Liver (tissue), 3 donors: ENCODE results near the gene SRRM3.

Experiments
- JUND ChIP-seq, 2 donors: IDR thresholded peaks; 2 replicates each; pipeline ENCODE4 v1.6.1; 2016; ENCODE audit warnings: antibody characterized with exemption in 2 of 2
- RAD21 ChIP-seq, 2 donors: IDR thresholded peaks; 2 replicates each; pipeline ENCODE4 v1.6.1; 2016; ENCODE audit warnings: antibody characterized with exemption in 2 of 2, mild to moderate bottlenecking in 2 of 2
- RXRA ChIP-seq, 2 donors: IDR thresholded peaks; 2 replicates each; pipeline ENCODE4 v1.6.1; 2017 to 2018; ENCODE audit warnings: antibody characterized with exemption in 2 of 2, mild to moderate bottlenecking in 1 of 2
- TAF1 ChIP-seq: conservative IDR thresholded peaks from 2 replicates; pipeline ENCODE4 v1.6.1; 2016; ENCODE audit warnings: antibody characterized with exemption, mild to moderate bottlenecking
- YY1 ChIP-seq: IDR thresholded peaks from 2 replicates; pipeline ENCODE4 v1.6.1; 2016; ENCODE audit warnings: antibody characterized with exemption, mild to moderate bottlenecking
- TF ChIP-seq, protein P1 (sequence below): fragments of 150-350 bp; IDR thresholded peaks from 2 replicates; pipeline ENCODE4 v1.5.1; 2017; ENCODE audit warnings: improper control_type of control experiment, low read depth, low read length; ENCODE audit not compliant: missing input control
- donor health status: healthy.
- donor health status: healthy.

DNA sequence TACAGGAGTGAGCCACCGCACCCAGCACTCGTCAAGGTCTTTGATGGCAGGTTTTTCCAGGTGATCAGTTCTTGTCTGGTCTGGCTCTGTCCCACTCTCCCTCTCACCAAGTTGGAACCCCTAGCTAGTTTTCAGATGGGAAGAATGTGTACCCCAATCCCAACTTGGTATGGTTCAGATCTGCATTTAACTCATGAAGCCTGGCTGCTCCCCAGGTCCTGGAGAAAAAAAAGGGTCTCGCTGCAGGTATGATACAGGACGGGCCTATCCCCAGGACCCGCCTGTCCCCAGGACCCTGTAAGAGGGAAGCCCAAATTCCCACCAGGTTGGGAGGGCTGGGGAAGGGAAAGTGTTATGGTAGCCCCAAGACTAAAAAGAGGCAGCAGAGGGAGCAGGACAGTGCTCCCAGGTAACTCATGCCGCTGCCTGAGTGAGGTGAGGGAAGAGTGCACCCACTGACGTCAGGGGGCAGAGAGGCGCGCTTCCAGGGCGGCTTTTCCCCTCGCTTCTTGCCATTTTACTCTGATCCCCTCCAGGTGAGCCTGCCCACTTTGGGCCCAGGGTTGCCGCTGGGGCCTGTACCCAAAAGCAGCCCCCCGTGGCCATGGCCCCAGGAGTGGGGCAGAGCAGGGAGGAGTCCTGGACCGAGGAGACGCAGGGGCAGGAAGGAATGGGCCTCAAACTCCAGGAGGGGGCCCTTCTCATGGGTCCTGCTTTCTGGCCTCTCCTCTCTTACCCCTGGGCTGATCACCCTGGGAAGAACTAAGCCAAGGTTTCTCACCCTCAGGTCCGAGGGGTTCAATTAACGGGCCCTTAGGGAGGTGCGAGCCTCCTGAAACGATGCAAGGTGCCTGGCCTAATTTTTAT, 36.4 kb upstream of the SRRM3 start:
- TF ChIP-seq, protein P1, sequence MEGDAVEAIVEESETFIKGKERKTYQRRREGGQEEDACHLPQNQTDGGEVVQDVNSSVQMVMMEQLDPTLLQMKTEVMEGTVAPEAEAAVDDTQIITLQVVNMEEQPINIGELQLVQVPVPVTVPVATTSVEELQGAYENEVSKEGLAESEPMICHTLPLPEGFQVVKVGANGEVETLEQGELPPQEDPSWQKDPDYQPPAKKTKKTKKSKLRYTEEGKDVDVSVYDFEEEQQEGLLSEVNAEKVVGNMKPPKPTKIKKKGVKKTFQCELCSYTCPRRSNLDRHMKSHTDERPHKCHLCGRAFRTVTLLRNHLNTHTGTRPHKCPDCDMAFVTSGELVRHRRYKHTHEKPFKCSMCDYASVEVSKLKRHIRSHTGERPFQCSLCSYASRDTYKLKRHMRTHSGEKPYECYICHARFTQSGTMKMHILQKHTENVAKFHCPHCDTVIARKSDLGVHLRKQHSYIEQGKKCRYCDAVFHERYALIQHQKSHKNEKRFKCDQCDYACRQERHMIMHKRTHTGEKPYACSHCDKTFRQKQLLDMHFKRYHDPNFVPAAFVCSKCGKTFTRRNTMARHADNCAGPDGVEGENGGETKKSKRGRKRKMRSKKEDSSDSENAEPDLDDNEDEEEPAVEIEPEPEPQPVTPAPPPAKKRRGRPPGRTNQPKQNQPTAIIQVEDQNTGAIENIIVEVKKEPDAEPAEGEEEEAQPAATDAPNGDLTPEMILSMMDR = no peak
- no peak for TF ChIP-seq YY1
- TF ChIP-seq JUND (IDR thresholded peaks at IDR 0.05) = no peak
- no peak for TF ChIP-seq RAD21 (IDR thresholded peaks at IDR 0.05)
- no peak for TF ChIP-seq RXRA (IDR thresholded peaks at IDR 0.05)
- TF ChIP-seq TAF1 = no peak
